ENCODE measurements around the gene DPM1.
"Not testable (repeated sequence)": the region's sequence is repeated elsewhere in the genome, so short reads cannot be mapped to it uniquely, and the experiment has no call there.

The DPM1 gene

GRCh38 chr20:50978533-50978932, 20.2 kb upstream of the DPM1 start:
- not testable (repeated sequence) for DNase-seq (ENCODE audit: low read depth)

GRCh38 chr20:50977066-50978021, 19.0 kb upstream of the DPM1 start:
- DNase-seq (ENCODE audit: low read depth), result no peak

GRCh38 chr20:50975701-50976330, 17.5 kb upstream of the DPM1 start:
- DNase-seq (ENCODE audit: low read depth), result no peak

GRCh38 chr20:50969912-50970311, 11.6 kb upstream of the DPM1 start:
- DNase-seq (ENCODE audit: low read depth), result no peak

GRCh38 chr20:50969435-50969834, 11.1 kb upstream of the DPM1 start:
- DNase-seq (ENCODE audit: low read depth), result no peak

GRCh38 chr20:50968289-50968688, 10.0 kb upstream of the DPM1 start:
- DNase-seq (ENCODE audit: low read depth), result no peak

GRCh38 chr20:50967586-50967985, 9.3 kb upstream of the DPM1 start:
- no peak for DNase-seq (ENCODE audit: low read depth)

GRCh38 chr20:50959543-50960126, 1.3 kb upstream of the DPM1 start:
- DNase-seq (ENCODE audit: low read depth), result no peak

- DNase-seq (ENCODE audit: low read depth), result peak; percentile 35
Measured at GRCh38 chr20:50958615-50959542, 547 bp upstream of the DPM1 start, which contains the start of gene MOCS3. TSS of gene MOCS3 (plus strand) at chr20:50958818. CDS start at chr20:50958843, 25 bp downstream.

GRCh38 chr20:50957276-50957675, 1.1 kb downstream of the DPM1 start:
- no peak for DNase-seq (ENCODE audit: low read depth)

- no peak for DNase-seq (ENCODE audit: low read depth)
Measured at GRCh38 chr20:50953821-50954220, 4.5 kb downstream of the DPM1 start.

GRCh38 chr20:50953196-50953595, 5.1 kb downstream of the DPM1 start:
- no peak for DNase-seq (ENCODE audit: low read depth)

- no peak for DNase-seq (ENCODE audit: low read depth)
Measured at GRCh38 chr20:50948132-50948785, 10.1 kb downstream of the DPM1 start.

- no peak for DNase-seq (ENCODE audit: low read depth)
Measured at GRCh38 chr20:50943069-50943468, 15.3 kb downstream of the DPM1 start.

- DNase-seq (ENCODE audit: low read depth), result no peak
Measured at GRCh38 chr20:50933589-50933988, 24.7 kb downstream of the DPM1 start.

GRCh38 chr20:50932691-50933280, 25.5 kb downstream of the DPM1 start:
- DNase-seq (ENCODE audit: low read depth), result no peak

- DNase-seq (ENCODE audit: low read depth), result no peak
Measured at GRCh38 chr20:50932016-50932485, 26.3 kb downstream of the DPM1 start.

- peak; percentile 58 for DNase-seq (ENCODE audit: low read depth)
Measured at GRCh38 chr20:50931306-50932015, 26.9 kb downstream of the DPM1 start, which contains the start of gene ADNP. TSS of gene ADNP (minus strand) at chr20:50931437. CDS start at chr20:50903996, 27,441 bp downstream.

GRCh38 chr20:50930976-50931305, 27.4 kb downstream of the DPM1 start:
- DNase-seq (ENCODE audit: low read depth), result no peak

Measured in stimulated activated CD8-positive, alpha-beta memory T cell treated with anti-CD3 and anti-CD28 coated beads, Interleukin-15, amount 100 ng/mL, for 24 hours (primary cell).